Left ventricle myocardium inferior (tissue), 1 donor: ENCODE results near the gene PPP1R17. TPM values are rescaled to one million over a fixed set of nuclear protein-coding genes. Genes with fewer than 3 reads are reported as not detected.

ENCODE experiments used
- DNase-seq: peaks from one replicate; pipeline ENCODE4 v3.0.0-alpha.2; 2020
- H3K27ac ChIP-seq: fragments of 200-600 bp; replicated peaks from 2 replicates; pipeline ENCODE4 v1.8.0; 2021
- H3K27me3 ChIP-seq: fragments of 200-600 bp; 2 replicates; pipeline ENCODE4 v1.8.0; 2021; ENCODE audit warnings: low read depth
- H3K36me3 ChIP-seq: fragments of 200-600 bp; 2 replicates; pipeline ENCODE4 v1.8.0; 2021
- H3K4me1 ChIP-seq: fragments of 200-600 bp; 2 replicates; pipeline ENCODE4 v1.8.0; 2021
- H3K4me3 ChIP-seq: fragments of 200-600 bp; 2 replicates; pipeline ENCODE4 v1.8.0; 2021; ENCODE audit warnings: mild to moderate bottlenecking, moderate library complexity
- H3K9me3 ChIP-seq: fragments of 200-600 bp; replicated peaks from 2 replicates; pipeline ENCODE4 v1.8.0; 2021
- intact Hi-C: fragments of 100-400 bp; cut with micrococcal nuclease; formaldehyde crosslinking; loops from one replicate; pipeline ENCODE4 v1.11.0; 2022
- long read RNA-seq: library from polyadenylated mRNA; unstranded; transcript quantifications from one replicate; pipeline ENCODE4 v2.0.0, GENCODE V29; 2021
- total RNA-seq: library from RNA; stranded (reverse); fragmentation: NEBNext Ultra II Directional; extraction: Animal tissue kit (Norgen Biotek cat#: 25700); gene quantifications from one replicate; pipeline ENCODE4 v1.2.1, GENCODE V29; 2021
- TF ChIP-seq, protein P1 (sequence below): fragments of 200-600 bp; IDR thresholded peaks from 2 replicates; pipeline ENCODE4 v1.8.0; 2021; ENCODE audit warnings: antibody characterized with exemption, mild to moderate bottlenecking, borderline replicate concordance
- donor health status: DM: no; HTN: yes; CAD: no; lungs with severe emphysema.

Gene PPP1R17
- total RNA-seq = not detected
- long read RNA-seq = 0 reads

DNA sequence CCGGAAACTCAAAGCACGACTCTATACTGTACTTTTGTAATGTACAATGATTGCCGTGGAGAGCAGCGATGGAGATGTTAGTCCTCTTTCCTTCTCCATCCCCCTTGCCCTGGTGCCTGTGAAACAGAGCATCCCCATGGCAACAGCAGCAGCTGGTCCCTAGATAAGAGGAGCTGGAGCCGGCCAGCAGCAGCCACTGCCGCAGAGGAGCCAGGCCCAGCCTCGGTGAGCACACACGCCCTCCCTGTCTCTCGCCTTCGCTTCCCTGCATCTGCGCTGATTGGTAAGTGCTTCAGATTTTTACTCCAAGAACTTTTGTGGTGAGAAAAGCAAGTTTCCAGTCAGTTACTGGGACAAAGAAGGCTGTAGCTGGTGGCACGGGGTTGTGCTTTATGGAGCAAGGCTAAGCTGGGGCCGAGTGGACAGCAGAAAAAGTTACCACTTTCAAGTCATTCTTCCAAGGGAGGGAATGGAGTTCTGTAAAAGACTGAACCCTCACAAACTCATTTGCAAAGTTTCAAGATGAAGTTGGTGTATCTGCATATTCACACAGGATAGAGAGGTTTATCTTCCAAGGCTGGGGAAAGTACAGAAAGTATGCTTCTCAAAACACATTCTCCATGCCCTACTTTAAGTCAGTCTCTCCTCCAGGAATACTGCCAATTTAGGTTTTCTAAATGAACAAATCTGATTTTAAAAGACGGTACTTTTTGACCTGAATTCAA, at the start of gene PPP1R17:
PPP1R17 (plus strand) TSS at position 192 of the 725 bp plus-strand sequence. CDS start 5,227 bp downstream, outside the sequence.
- Histone ChIP-seq H3K27me3 (no peaks in the 10 kb centered on the region), H3K4me3 (no peak within 1 kb of the TSS), H3K4me1 (no peaks in the 10 kb centered on the region), H3K36me3 (no peaks in the 10 kb centered on the region), H3K9me3 (no peaks in the 10 kb centered on the region), H3K27ac (no peak within 1 kb of the TSS)
- intact Hi-C loops = no loop called here
- peak; percentile 34 for DNase-seq
- TF ChIP-seq, protein P1, sequence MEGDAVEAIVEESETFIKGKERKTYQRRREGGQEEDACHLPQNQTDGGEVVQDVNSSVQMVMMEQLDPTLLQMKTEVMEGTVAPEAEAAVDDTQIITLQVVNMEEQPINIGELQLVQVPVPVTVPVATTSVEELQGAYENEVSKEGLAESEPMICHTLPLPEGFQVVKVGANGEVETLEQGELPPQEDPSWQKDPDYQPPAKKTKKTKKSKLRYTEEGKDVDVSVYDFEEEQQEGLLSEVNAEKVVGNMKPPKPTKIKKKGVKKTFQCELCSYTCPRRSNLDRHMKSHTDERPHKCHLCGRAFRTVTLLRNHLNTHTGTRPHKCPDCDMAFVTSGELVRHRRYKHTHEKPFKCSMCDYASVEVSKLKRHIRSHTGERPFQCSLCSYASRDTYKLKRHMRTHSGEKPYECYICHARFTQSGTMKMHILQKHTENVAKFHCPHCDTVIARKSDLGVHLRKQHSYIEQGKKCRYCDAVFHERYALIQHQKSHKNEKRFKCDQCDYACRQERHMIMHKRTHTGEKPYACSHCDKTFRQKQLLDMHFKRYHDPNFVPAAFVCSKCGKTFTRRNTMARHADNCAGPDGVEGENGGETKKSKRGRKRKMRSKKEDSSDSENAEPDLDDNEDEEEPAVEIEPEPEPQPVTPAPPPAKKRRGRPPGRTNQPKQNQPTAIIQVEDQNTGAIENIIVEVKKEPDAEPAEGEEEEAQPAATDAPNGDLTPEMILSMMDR = no peak

- no peak for DNase-seq
- Histone ChIP-seq H3K36me3 (no peaks in the 10 kb centered on the region), H3K4me1 (peaks cover 4% of the 10 kb centered on the region), H3K27ac (no peak overlapping the region), H3K4me3 (no peak overlapping the region), H3K9me3 (peaks cover 3% of the 10 kb centered on the region), H3K27me3 (no peaks in the 10 kb centered on the region)
- TF ChIP-seq, protein P1 = no peak
- intact Hi-C loops = no loop called here
Measured at GRCh38 chr7:31640381-31640780, 46.6 kb upstream of the PPP1R17 start.

- intact Hi-C loops = no loop called here
- TF ChIP-seq, protein P1 = no peak
- H3K27me3 ChIP-seq = no peaks in the 10 kb centered on the region
Measured at GRCh38 chr7:31642681-31643115, 44.3 kb upstream of the PPP1R17 start.

GRCh38 chr7:31646942-31647341, 40.1 kb upstream of the PPP1R17 start:
- Histone ChIP-seq H3K4me1 (peaks cover 4% of the 10 kb centered on the region), H3K36me3 (no peaks in the 10 kb centered on the region), H3K4me3 (no peak overlapping the region), H3K9me3 (no peaks in the 10 kb centered on the region), H3K27ac (no peak overlapping the region), H3K27me3 (no peaks in the 10 kb centered on the region)
- intact Hi-C loops = no loop called here
- TF ChIP-seq, protein P1 = no peak
- no peak for DNase-seq

More at GRCh38 chr7:31642681-31643115, 44.3 kb upstream of the PPP1R17 start:
- Histone ChIP-seq H3K36me3 (no peaks in the 10 kb centered on the region), H3K4me3 (no peak overlapping the region), H3K27ac (no peak overlapping the region), H3K9me3 (peaks cover 3% of the 10 kb centered on the region), H3K4me1 (peaks cover 4% of the 10 kb centered on the region)
- no peak for DNase-seq

DNA sequence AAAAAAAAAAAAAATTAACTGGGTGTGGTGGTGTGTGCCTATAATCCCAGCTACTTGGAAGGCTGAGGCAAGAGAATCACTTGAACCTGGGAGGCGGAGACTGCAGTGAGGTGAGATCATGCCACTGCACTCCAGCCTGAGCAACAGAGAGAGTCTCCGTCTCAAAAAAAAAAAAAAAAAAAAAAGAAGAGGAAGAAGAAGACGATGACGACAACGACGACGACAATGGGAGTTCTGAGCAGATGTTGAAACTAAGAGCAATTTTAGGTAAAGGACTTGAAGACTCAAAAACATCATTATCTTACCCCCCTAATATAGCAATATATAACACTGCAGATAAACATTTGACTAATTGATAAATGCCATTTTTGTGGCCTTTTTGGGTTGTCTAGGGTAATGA, 39.5 kb upstream of the PPP1R17 start:
- Histone ChIP-seq H3K4me1 (peaks cover 4% of the 10 kb centered on the region), H3K9me3 (no peaks in the 10 kb centered on the region), H3K36me3 (no peaks in the 10 kb centered on the region), H3K27me3 (no peaks in the 10 kb centered on the region), H3K4me3 (no peak overlapping the region), H3K27ac (no peak overlapping the region)
- TF ChIP-seq, protein P1 = no peak
- intact Hi-C loops = no loop called here
- DNase-seq = no peak
